Gastrocnemius medialis (tissue), 4 donors: ENCODE data around the gene EPS8L2. TPM values are rescaled to one million over a fixed set of nuclear protein-coding genes. Genes with fewer than 3 reads are reported as not detected.
A peak's percentile ranks its signal among the peaks of the same experiment; 100 is the strongest.

Source experiments
- ATAC-seq, 2 donors: fragments of 150-250 bp; one replicate each; pipeline ENCODE4 v1.9.1; 2016
- DNase-seq, 2 donors: peaks; one replicate each; pipeline ENCODE4 v3.0.0-alpha.2; 2019
- H3K27ac ChIP-seq, 4 donors: fragments of 200-600 bp; sonication (generic); 1 replicate in 1 of 4; 2 replicates in 3 of 4; pipeline ENCODE4 v1.5.1; 2016 to 2018; ENCODE audit warnings: mild to moderate bottlenecking in 2 of 4, moderate library complexity in 1 of 4
- H3K27me3 ChIP-seq, 3 donors: fragments of 200-600 bp; sonication (generic) in 2 of 3; 1 replicate in 1 of 3; 2 replicates in 2 of 3; pipeline versions ENCODE4 v1.5.1 to v1.6.0; 2016 to 2019; ENCODE audit warnings: mild to moderate bottlenecking in 1 of 3, moderate library complexity in 1 of 3
- H3K36me3 ChIP-seq, 2 donors: fragments of 200-600 bp; sonication (generic) in 1 of 2; one replicate each; pipeline ENCODE4 v1.5.1; 2017 to 2018
- H3K4me1 ChIP-seq, 2 donors: fragments of 200-600 bp; sonication (generic) in 1 of 2; one replicate each; pipeline ENCODE4 v1.5.1; 2016 to 2017; ENCODE audit warnings: mild to moderate bottlenecking in 2 of 2
- H3K4me3 ChIP-seq, 4 donors: fragments of 200-600 bp; sonication (generic) in 3 of 4; 1 replicate in 1 of 4; 2 replicates in 3 of 4; pipeline ENCODE4 v1.5.1; 2016 to 2019; ENCODE audit warnings: mild to moderate bottlenecking in 2 of 4
- H3K9me3 ChIP-seq, 3 donors: fragments of 200-600 bp; sonication (generic) in 2 of 3; 1 replicate in 1 of 3; 2 replicates in 2 of 3; pipeline ENCODE4 v1.5.1; 2016 to 2019
- POLR2A ChIP-seq, 2 donors: fragments of 450-650 bp; IDR thresholded peaks; one replicate each; pipeline ENCODE4 v1.6.1; 2017; ENCODE audit warnings: antibody characterized with exemption in 2 of 2, mild to moderate bottlenecking in 2 of 2, moderate library complexity in 2 of 2
- in situ Hi-C, 4 donors: fragments of 200-750 bp; cut with MboI; loops; one replicate each; pipeline versions ENCODE4 v1.15.0 to v1.8.0; 2017; ENCODE audit warnings: low sequenced_read_pairs in 4 of 4
- intact Hi-C: fragments of 100-400 bp; cut with DNase I; formaldehyde crosslinking; loops from one replicate; pipeline ENCODE4 v1.15.1; 2023; ENCODE audit warnings: low total_unique reads
- total RNA-seq, 4 donors: library from RNA; depleted of rRNA; stranded (reverse); fragments of >200 nt; gene quantifications; one replicate each; pipeline versions ENCODE4 v1.1.0 to v1.2.3, GENCODE V29; 2016
- TF ChIP-seq, protein P1 (sequence below), 5 experiments: fragments of 450-650 bp in 3 of 5; fragments of 200-600 bp in 2 of 5; sonication (generic) in 2 of 5; IDR thresholded peaks in 4 of 5; conservative IDR thresholded peaks in 1 of 5; 1 replicate in 4 of 5; 2 replicates in 1 of 5; pipeline ENCODE4 v1.5.1; 2016 to 2019; ENCODE audit warnings: antibody characterized with exemption in 5 of 5, mild to moderate bottlenecking in 3 of 5, moderate library complexity in 3 of 5

The EPS8L2 gene
- total RNA-seq, 4 donors from 2014 or later = 0.42 to 3.3 (median 1.8) TPM

DNA sequence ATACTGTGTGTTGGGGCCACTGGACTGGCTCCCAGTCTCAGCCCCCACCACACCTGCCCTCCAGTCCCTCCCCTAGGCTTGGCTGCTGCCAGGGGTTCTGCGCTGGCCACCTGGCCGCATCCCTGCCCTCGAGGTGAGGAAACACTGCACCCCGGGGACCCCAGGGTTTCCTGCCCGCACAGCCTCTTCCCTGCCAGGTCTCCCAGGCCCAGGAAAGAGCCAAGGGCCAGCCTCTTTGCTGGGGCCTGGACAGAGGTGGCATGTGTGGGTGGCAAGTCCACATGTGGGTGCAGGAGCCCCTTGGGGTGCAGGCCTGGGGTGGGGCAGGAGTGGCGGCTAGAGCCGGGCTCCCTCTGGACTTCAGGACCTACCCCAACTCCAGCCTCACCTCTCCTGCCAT, 2.5 kb downstream of the EPS8L2 start:
- DNase-seq (peak in 1 of 2 donors; percentile 9), ATAC-seq (no peak)
- intact Hi-C loops = no loop called here
- Histone ChIP-seq H3K4me1 (peaks cover 0 to 19% of the 10 kb centered on the region in 2 donors), H3K27ac (no peak overlapping the region), H3K4me3 (no peak overlapping the region), H3K36me3 (no peaks in the 10 kb centered on the region), H3K27me3 (peaks cover 33 to 41% (median 33%) of the 10 kb centered on the region in 3 donors), H3K9me3 (no peaks in the 10 kb centered on the region)
- in situ Hi-C loops = loop anchor here in 3 of 4 donors (25.0 kb wide), 1 partner anchor 146 kb away; the partner anchor contains the start of genes LMNTD2 (in 3 of the 3) and RASSF7 (in 3 of the 3)
- TF ChIP-seq POLR2A (IDR thresholded peaks at IDR 0.05) = no peak
- TF ChIP-seq, protein P1, sequence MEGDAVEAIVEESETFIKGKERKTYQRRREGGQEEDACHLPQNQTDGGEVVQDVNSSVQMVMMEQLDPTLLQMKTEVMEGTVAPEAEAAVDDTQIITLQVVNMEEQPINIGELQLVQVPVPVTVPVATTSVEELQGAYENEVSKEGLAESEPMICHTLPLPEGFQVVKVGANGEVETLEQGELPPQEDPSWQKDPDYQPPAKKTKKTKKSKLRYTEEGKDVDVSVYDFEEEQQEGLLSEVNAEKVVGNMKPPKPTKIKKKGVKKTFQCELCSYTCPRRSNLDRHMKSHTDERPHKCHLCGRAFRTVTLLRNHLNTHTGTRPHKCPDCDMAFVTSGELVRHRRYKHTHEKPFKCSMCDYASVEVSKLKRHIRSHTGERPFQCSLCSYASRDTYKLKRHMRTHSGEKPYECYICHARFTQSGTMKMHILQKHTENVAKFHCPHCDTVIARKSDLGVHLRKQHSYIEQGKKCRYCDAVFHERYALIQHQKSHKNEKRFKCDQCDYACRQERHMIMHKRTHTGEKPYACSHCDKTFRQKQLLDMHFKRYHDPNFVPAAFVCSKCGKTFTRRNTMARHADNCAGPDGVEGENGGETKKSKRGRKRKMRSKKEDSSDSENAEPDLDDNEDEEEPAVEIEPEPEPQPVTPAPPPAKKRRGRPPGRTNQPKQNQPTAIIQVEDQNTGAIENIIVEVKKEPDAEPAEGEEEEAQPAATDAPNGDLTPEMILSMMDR (IDR thresholded peaks at IDR 0.05 in 4 of 5, conservative IDR thresholded peaks at IDR 0.05 in 1 of 5) = no peak

DNA sequence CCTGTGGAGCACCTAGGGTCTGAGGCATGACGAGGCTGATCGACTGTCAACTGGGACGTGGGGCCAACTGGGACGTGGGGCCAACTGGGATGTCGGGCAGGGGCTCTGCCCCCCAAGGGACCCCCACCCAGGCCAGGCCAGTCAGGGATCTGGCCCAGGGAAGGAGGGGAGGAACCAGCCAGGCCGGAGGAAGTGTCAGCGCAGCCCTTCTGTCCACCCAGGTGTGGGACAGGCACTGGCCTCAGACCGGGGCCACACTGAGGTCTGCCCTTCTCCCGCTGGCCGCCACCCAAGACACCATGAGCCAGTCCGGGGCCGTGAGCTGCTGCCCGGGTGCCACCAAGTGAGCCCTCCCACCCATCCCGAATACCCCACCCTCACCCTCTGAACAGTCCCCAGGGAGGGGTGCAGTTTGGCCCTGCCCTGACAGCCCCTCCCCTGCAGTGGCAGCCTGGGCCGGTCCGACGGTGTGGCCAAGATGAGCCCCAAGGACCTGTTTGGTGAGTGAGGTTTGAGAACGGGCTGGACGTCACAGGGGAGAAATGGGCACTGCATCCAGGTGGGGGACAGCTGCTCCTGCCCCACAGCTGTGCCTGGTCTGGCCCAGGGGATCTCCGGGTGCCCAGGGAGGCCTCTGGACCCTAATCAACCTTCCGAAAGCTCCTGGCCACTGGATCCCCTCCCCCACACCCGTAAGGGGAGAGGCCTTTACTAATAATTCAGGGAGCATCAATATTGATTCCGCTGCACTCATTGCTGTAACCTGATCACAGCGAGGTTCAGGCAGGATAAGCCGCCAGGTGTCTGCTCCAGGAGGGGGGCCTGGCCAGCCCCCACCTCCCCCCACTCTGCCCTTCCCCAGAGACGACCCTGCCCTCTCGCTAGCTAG, 3.3 kb downstream of the EPS8L2 start:
- TF ChIP-seq, protein P1 (IDR thresholded peaks at IDR 0.05 in 4 of 5, conservative IDR thresholded peaks at IDR 0.05 in 1 of 5) = no peak
- no peak for TF ChIP-seq POLR2A (IDR thresholded peaks at IDR 0.05)
- Histone ChIP-seq H3K27me3 (peaks cover 33 to 41% (median 33%) of the 10 kb centered on the region in 3 donors), H3K27ac (no peak overlapping the region), H3K9me3 (no peaks in the 10 kb centered on the region), H3K4me1 (peaks cover 0 to 19% of the 10 kb centered on the region in 2 donors), H3K36me3 (no peaks in the 10 kb centered on the region), H3K4me3 (no peak overlapping the region)
- ATAC-seq (no peak), DNase-seq (peak in 1 of 2 donors; percentile 8)
- in situ Hi-C loops = loop anchor here in 3 of 4 donors (25.0 kb wide), 1 partner anchor 147 kb away; the partner anchor contains the start of genes LMNTD2 (in 3 of the 3) and RASSF7 (in 3 of the 3)
- intact Hi-C loops = no loop called here

DNA sequence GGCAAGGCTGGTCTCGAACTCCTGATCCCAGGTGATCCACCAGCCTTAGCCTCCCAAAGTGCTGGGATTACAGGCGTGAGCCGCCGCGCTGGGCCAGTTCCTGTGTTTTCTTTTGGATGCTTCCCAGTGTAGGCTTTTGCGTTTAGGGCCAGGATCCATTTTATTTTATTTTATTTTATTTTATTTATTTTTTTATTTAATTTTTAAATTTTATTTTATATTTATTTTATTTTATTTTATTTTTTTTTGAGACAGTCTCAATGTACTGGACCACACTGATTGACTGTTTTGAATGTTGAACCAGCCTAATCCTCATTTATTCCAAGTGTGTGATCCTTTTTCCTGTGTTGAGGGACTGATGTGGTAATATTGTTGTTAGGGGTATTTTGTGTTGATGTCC, 8.4 kb downstream of the EPS8L2 start:
- Histone ChIP-seq H3K9me3 (no peaks in the 10 kb centered on the region), H3K4me1 (no peaks in the 10 kb centered on the region), H3K27me3 (peaks cover 13 to 18% (median 15%) of the 10 kb centered on the region in 3 donors), H3K27ac (no peak overlapping the region), H3K36me3 (no peaks in the 10 kb centered on the region), H3K4me3 (no peak overlapping the region)
- DNase-seq = no peak
- TF ChIP-seq, protein P1 (IDR thresholded peaks at IDR 0.05 in 4 of 5, conservative IDR thresholded peaks at IDR 0.05 in 1 of 5) = no peak
- TF ChIP-seq POLR2A (IDR thresholded peaks at IDR 0.05) = no peak
- in situ Hi-C loops = loop anchor here in 3 of 4 donors (25.0 kb wide), 1 partner anchor 152 kb away; the partner anchor contains the start of genes LMNTD2 (in 3 of the 3) and RASSF7 (in 3 of the 3)
- no peak for ATAC-seq
- intact Hi-C loops = no loop called here

DNA sequence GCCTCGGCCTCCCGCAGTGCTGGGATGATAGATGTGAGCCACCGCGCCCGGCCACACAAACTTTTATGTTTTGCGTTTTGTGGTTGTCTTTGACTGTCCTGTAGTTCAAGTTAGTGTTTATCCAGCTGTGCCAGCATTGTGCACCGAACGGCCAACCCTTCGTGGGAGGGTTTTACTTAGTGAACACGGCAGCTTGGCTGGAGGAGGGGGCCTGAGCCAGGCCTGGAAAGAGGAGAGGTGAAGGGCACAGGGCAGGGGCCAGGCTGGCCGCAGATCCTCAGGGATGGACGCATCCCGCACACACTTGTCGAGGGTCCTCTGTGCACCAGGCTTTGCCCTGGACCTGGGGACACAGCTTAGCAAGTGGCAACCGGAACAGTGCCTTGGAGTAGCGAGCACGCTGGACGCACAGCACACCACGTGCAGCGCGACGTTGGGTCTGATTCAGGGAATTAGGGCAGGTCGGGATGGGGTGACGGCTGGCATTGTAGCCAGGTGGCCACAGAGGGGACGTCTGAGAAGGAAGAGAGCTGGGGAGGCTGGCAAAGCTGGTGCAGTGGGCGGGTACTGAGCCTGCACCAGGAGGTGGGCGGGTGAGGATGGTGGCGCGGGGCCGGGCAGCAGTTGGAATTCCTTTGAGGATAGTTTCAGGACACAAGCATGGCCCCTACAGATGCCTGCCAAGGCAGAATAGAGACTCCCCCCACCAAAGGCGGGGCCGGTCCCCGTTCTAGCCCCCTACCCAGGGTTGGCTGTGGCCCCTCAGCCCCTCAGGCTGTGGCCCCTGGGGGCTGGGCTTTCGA, 13.4 kb downstream of the EPS8L2 start:
- DNase-seq (no peak), ATAC-seq (no peak)
- peaks cover 4 to 12% of the 10 kb centered on the region in 2 donors for H3K4me1 ChIP-seq
- no peak for TF ChIP-seq POLR2A (IDR thresholded peaks at IDR 0.05)
- TF ChIP-seq, protein P1 (IDR thresholded peaks at IDR 0.05 in 4 of 5, conservative IDR thresholded peaks at IDR 0.05 in 1 of 5) = no peak
- peaks cover 37 to 52% (median 50%) of the 10 kb centered on the region in 3 donors for H3K27me3 ChIP-seq
- H3K4me3 ChIP-seq = no peak overlapping the region
- no peak overlapping the region for H3K27ac ChIP-seq
- no peaks in the 10 kb centered on the region for H3K9me3 ChIP-seq
- in situ Hi-C loops (loop anchor here in 3 of 4 donors (25.0 kb wide), 1 partner anchor 157 kb away; the partner anchor contains the start of genes LMNTD2 (in 3 of the 3) and RASSF7 (in 3 of the 3)), intact Hi-C loops (no loop called here)
- no peaks in the 10 kb centered on the region for H3K36me3 ChIP-seq
